GM19324 (cell line): ENCODE measurements around the gene CACNA1D.
"Not testable (repeated sequence)": the region's sequence is repeated elsewhere in the genome, so short reads cannot be mapped to it uniquely, and the experiment has no call there.

Source experiments
- ATAC-seq: cut with Tn5 transposase; IDR thresholded peaks from one replicate; pipeline ENCODE4 v1.9.1; 2021; ENCODE audit warnings: mild to moderate bottlenecking, moderate library complexity; ENCODE audit not compliant: unreplicated experiment, low FRiP score

The CACNA1D gene

DNA sequence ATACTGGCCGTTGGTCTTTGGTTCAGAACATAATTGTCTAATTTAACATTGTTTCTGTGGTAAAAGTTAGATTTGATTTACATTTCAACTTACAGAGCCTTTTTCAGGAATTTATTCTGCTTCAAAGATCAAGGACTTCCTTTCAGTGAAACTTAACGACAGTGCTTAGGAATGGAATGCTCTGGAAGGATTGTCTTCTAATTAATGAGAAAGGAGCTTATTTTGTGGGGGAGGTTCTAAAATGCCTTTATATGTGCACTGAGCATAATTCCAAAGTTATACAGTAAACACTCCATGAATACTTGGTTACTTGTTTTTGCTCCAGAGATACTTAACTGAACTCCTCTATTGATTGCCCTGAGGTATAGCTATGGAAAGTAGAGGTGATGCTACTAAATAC lies 75.7 kb downstream of the CACNA1D start:
- no peak for ATAC-seq

DNA sequence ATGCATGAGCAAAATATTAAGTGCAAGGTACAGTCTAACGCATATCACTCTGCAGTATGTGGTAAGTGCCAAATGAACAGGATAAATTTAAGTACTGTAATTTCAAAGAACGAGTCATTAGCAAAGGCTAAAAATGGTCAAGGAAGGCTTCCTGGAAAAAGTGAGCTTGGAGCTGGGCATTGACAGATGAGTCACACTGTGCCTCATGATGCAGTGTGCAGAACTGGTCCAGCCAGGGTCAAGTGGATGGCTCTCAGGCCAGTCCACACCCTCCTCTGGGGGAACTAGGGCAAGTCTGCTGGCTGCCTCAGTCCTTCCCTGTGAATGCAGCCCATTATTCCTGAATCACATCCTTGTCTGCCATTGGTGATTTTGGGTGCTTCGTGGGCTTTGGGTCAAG lies 76.3 kb downstream of the CACNA1D start:
- ATAC-seq, result no peak

DNA sequence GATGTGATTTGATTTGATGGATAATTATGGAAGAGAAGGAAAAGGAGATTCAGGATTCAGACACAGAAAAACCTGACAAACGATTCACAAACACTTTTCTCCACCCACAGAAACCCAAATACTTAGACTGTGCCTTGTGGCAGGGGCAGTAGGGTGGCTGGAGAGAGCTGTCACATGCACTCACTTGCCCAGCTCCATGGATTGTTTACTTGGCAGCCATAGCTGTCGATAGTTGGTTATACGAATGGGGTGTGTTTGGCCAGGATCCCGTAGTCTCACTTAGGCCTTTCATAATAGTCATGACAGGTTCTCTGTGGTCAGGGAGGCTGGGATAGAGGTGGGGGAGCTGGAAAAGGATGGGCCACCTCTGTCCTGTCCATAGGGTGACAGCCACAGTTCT lies 76.9 kb downstream of the CACNA1D start:
- no peak for ATAC-seq

DNA sequence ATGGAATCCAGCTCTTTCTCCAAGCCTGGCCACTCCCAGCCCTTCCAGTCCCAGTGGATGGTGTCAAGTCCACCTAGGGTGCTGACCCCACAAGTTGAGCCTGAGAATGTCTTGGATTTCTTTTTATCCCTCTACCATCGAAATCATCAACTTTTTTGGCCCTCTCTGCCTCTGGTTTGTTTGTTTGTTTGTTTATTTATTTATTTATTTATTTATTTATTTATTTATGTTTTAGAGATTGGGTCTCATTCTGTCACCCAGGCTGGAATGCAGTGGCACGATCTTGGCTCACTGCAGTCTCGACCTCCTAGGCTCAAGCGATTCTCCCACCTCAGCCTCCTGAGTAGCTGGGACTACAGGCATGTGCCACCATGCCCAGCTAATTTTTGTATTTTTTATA lies 77.8 kb downstream of the CACNA1D start:
- ATAC-seq, result not testable (repeated sequence)

DNA sequence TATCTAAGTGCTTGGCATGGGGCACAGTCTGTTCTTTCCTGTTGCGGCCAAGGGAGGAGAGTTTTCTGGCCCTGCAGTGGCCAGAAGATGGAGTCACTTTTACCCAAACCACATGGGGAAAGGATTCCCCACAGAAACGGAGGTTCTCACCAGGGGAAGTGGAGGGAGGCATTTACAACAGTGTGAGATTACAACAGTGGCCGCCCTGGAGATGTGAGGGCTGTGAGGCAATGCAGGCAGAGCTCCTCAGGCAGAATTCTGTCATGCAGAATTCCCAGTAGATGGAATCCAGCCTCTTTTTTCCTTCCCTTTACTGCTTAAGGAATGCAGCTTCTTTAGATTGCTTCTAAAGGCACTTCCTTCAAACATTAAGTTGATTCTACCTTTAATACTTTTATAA lies 83.1 kb downstream of the CACNA1D start:
- no peak for ATAC-seq

DNA sequence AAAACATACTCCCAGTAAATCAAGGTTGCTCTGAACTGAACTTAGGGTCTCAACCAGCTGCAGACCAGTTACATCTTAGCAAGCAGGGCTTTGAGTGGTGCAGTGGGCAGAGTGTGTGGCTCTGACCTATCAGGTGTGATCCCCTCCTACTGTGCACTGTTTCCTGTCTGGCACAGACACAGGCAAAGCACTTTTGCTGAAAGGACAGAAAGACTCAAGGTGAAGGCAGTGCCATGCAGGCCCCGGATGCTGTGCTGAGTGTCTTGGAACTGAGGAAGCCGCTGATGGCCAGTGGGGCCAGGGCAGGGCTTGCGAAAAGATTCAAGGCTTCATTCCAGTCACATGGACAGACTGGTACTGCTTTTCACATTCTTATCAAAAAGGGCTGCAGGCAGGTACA lies 85.2 kb downstream of the CACNA1D start:
- no peak for ATAC-seq

DNA sequence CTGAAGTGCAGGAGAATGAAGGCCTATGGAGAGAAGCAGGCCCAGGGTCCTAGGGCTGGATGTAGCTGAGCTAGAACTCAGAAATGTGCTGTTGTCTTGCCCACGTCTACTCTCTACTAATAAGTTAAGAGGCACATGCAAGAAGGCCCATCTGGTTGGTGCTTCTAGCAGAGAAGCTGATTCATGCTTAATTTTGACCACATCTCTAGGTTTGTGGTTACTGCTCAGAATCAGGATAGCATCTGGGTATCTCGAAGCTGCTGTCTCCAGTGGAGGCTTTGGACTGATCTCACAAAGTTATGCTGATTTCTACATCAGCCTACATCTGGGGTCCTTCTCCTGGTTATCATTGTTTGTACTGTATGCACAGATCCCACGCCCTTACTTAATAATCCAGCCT lies 87.3 kb downstream of the CACNA1D start:
- ATAC-seq, result no peak

DNA sequence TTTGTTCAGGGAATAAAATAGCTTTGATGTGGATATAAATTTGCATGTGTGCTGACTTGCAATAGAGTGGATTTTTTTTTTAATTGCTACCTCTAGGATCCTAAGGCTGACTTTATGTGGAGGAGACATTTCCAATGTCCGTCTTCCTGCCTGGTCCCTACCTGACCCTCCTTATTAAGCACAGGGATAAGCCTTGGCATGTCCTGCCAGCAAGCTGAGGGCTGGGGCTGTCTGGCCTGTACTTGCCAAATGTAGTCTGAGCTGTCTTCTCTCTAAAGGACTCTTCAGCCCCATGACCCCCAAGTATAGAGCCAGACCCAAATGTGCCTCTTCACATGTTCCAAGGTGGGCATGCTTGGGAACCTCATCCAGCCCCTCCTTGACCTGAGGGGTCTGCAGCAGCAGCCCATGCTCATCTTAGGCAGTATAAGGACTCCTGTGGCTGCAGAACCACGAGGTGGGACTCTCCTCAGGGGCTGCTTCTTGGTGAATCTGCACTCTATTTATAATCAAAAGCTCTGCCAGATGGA lies 88.8 kb downstream of the CACNA1D start:
- no peak for ATAC-seq

DNA sequence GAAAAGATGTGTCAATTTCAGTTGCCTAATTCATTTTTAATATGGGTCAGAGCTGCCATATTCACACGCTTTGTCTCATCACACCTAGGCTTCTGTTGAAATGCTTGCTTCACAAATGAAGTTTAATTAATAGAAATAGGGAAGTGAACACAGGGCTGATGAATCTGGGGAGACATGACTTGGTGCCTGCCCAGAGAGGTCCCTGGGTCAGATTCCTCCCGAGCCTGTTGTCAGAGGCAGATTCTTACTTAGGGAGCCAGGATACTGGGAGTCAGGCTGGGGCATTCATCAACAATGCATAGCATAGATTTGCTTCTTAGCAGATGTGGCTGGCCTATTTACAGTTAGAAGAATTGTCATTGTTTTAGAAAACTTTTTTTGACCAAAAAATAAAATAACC lies 90.6 kb downstream of the CACNA1D start:
- ATAC-seq, result no peak

DNA sequence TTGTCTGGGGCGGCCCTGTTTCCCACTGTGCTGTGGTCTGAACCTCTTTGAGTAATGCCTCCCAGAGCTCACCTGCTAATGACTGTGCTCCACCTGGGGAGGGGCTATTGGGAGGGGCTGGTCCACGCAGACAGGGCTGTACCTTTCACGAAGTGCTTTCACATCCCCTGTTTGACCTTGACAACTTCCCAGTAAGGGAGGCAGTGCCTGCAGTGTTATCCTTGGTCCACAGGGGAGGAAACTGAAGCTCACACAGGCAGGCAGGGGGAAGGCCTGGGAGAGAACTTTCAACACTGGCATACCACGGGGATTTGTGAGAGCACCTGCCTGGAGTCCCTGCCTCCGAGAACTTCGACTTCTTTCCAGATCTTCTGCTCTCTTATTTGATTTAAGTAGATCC lies 91.2 kb downstream of the CACNA1D start:
- ATAC-seq, result no peak

DNA sequence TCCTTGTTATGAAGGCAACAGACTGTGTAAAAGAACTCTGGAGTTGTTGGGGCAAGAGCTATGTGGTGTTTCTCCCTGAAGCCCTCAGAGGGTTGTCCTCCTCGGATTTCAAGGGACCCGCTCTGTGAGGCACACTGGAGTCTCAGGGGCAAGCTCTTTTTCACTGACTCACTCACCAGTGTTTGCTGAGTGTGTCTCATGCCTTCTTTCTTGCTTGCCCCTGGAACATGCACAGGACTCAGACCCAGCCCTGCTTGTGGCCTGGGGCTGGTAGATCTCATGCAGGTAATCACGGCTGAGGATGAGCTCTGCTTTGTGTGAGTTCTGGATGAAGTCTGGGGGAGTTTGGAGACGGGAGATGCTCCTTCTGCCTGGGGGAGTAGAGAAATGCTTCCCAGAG lies 93.7 kb downstream of the CACNA1D start:
- no peak for ATAC-seq

DNA sequence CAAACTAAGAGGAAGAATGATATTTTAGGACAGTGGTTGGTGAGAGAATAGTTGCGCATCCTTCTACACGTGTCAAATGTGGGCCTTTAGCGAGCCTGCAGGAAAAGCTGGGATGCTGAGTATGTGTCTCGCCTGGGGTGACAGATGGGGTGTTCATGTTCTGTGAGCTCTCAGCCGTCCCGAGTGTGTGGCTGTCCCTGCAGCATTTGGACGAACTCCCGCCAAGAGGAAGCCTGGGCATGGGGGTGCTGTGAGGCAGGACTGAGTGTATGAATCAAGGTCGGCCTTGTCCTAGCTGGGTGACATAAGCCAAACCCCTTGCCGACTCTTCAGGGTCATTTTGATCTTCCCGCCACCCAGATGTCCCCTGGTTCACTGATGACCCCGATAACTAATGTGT lies 94.8 kb downstream of the CACNA1D start:
- no peak for ATAC-seq

DNA sequence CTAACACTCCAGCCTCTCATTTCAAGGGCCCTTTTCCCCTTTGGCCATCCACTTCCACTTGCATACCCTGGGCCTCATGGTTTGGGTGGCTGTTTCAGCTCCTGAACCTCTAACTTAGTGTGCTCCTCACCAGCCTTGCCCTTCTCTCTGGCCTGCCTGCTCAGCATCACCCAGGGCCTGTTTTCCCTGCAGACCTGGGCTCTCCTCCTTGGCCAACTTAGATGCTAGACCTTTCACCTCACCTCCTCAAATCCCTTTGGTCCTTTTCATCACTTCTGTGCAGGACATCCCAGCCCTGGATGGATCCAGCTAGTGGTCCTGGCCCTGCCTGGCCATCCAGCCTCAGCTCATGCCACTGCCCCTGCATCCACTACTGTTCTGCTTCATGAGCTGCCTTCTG lies 95.4 kb downstream of the CACNA1D start:
- no peak for ATAC-seq

DNA sequence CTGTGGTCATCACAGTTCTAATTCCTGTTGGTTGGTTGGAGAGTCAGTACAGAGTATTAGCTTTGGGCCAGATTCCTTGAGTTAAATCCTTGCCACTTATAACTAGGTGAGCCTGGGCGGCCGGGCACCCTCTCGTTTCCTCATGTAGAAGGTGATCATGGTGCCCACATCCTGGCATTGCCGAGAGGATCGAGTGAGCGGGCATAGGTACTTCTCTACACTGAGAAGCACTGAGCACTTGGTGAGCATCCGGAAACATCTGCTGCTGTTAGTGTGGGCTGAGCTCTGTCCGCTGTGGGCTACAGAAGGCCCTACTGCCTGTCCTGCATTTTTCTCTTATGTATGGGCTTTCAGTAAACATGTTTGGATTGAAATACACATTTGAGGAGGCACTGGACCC lies 96.2 kb downstream of the CACNA1D start:
- no peak for ATAC-seq

DNA sequence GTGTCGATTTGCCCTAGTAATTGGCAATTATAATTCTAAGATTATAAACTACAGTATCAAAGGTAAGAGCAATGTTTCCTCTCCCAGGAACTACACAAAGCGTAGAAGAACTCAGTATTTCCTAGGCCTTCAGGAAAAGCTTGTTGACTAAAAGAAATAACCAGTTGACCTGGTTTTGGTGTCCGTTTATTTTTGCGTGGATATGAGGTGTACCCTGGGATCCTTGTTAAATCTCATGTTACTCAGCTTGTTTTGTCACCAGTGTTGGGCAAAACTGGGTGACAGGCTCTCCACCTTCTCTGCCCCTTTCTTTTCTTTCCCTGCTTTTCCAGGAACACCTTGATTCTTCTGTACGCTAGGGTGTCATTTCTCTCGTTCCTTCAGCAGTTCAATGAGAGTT lies 97.2 kb downstream of the CACNA1D start:
- no peak for ATAC-seq

DNA sequence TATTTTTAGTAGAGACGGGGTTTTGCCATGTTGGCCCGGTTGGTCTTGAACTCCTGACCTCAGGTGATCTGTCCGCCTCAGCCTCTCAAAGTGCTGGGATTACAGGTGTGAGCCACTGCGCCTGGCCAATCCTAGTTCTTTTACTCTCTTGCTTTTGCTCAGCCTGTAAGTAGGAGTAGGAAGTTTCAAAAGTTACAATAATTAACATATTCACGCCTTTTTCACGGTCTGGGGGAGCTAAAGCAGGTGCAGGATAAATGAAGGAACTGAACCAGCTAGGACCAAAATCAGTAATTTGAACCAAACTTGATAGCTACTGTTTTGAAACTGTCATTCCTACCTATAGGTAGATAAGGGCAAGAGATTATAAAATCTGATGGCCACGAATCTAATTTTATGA lies 98.5 kb downstream of the CACNA1D start:
- ATAC-seq, result no peak

DNA sequence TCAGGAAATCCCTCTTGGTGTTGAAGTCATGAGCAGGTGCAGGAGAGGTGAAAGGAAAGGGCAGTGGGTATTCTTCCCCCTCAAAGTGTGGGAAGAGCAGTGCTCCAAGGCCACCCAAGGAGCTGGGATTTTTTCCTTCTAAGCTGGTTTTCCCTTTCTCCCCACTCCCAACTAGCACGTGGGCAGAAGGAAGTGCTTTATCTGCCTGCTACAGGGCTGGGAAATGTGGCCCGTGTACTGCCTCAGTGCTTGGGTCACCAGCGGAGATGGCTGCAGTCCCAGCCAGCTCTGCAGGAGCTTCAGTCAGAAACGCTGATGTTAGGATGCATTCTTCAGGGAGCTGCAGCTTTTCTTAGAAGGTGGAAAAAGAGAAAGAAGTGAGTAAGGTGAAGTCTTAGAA lies 99.2 kb downstream of the CACNA1D start:
- ATAC-seq, result no peak

DNA sequence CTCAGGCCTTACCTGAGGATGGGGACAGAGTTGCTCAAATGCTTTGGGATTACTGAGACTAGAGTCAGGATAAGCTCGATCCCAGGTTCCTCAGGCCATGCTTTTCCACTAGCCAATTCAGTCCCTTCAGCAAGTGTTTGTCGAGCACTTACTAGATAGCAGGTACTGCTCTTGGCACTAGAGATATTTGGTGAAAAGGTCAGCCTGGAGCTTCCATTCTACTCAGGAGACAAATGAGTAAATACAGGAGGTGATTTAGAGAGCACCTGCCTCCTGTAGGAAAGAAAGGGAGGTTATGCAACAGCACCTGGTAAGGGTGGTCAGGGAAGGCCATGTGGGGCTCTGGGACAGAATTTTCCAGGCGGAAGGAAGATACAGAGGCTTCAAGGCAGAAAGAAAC lies 99.9 kb downstream of the CACNA1D start:
- ATAC-seq, result no peak

DNA sequence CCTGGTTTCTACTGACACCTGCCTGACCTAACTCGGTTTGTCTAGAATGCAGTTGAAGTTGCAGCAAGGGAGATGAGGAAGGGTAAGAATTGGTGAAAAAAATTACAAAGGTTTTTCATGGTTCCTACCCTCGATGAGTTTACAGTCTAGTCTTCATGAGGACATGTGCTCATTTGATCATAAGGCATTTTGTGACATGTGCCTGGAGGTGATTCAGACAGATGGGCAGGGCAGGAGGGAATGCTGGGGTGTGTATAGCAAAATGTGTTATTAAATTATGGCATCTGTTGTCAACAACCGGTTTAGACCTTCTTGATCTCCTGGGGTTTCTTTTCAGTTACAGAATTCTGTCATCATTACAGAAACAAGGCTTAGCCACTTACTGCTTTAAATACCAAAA lies 101.2 kb downstream of the CACNA1D start:
- ATAC-seq, result no peak

DNA sequence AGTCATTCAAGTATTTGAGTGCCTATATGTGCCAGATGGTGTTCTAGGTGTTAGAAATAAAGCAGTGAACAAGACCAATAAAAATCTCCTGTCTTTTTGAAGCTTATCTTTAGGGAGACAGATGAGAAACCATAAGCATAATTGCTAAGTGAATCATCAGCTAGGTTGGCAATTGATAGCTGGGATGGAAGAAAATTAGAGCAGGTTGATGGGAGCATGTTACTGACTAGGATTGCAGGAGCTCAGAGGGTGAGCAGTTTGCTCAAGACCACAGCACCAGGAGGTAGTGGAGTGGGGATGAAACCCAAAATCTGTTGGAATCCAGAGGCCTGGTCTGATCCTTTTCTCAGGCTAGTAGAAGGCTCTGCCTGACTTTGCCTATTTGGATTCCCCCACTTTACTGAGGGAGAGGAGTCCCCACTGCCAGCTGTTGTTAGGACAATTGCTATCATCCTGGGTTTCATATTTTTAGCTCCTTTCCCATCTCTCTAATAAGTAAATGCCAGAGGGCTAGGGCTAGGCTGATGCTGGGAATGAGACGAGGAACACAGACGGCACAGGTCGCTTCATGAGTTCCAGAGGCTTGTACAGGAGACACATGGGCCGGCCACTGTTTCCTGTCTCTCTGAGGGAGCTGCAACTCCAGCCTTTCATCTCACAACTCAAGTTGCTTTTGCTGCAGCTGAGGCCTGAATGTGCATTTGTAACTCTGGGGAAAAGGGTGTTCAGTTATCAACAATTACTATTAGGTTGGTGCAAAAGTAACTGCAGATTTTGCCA lies 102.9 kb downstream of the CACNA1D start:
- ATAC-seq, result no peak

DNA sequence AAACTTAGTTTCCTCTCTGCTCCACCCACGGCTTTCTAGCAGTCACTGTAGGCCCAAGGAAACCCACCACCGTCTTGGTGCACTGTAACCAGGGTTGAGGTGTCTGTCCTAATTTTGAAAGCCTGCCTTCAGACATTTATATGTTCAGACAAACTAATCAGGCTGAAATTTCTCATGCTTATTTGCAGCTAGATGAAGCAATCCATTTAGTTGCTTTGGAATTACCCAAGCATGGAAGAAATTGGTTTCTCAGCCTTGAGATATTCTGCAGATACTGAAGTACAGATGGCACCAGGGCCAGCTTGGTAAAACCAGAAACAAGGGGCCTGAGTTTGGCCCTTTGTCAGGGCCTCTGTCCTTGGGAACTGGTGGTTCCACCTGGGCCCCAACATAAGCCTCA lies 105.4 kb downstream of the CACNA1D start:
- ATAC-seq, result no peak

DNA sequence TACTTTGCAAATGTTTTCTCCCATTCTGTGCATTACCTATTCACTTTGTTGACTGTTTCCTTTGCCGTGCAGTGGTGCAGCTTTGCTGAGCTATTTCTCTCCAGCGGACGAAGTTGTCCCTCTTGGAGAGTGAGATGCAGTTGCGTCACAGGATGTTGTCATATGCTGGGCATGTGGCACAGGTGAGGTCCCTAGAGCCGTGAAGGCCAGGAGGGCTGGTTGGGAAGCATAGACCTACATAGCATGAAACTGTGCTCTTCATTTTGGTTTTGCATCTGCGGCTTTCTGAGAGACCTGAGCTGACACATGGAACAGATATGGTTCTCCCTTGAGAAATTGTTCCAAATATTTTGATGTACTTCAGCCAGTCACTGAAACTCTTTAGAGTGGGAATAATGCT lies 108.5 kb downstream of the CACNA1D start:
- no peak for ATAC-seq

DNA sequence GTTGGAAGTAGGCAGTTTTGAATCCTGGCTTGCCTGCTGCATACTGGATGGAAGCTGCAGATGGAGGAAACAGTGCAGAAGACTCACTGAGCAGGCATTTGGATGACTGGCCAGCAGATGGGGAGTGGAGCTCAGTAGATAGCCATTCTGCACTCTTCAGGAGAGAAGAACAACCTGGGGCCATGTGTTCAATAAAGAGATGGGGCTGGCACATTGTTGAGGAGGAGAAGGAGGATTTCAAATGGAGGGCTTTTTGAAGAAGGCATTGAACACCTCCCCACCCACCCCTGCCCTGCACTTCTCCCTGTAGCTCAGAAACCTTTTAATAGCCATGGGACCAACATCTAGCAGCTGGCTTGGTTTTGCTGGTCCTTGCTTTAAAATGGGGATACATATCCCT lies 109.8 kb downstream of the CACNA1D start:
- no peak for ATAC-seq
